GM19239 (cell line): ENCODE results near the gene ACOX3.
"Not testable (repeated sequence)": the region's sequence is repeated elsewhere in the genome, so short reads cannot be mapped to it uniquely, and the experiment has no call there.

Source experiments
- DNase-seq: peaks from one replicate; pipeline ENCODE4 v3.0.0; 2011; ENCODE audit warnings: low spot score; ENCODE audit not compliant: insufficient read length
- FAIRE-seq: peaks from 2 replicates; lab custom pipeline; 2011; peaks lifted over from hg19 to GRCh38; lab: Jason Lieb, UNC

ACOX3 gene

DNA sequence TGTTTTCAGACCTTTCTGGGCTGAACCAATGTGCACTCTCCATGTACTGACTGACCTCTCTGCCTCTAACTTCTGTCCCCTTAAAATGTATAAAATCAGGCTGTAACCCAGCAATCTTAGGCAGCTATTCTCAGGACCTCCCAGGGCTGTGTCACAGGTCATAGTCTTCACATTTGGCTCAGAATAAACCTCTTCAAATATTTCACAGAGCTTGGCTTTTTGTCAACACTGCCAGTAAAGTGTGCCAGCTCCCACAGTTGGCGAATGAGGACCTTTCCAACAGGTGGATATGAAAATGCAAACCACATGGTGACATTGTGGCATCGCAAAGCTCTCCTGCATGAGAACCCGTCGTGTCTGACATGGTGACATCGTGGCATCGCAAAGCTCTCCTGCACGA, 76.4 kb downstream of the ACOX3 start:
- FAIRE-seq = no peak
- no peak for DNase-seq

DNA sequence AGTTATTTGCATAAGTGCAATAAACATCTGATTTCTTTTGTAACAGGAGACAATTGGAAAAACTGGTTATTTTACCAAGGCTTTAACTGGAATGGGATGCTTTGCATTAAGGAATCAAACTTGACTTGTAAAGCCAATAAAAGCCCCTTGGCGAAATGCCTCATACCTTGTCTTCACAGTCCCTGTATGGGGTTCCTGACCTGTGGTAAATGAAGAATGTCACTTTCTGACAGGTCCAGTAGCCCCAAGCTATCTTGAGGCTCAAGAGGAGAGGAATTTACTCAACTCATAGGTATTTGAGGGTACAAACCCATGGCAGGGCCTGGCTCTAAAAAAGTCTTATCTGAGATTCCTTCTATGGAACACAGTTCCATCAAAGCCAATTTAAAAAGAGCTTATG, 78.0 kb downstream of the ACOX3 start:
- DNase-seq (no peak), FAIRE-seq (no peak)

GRCh38 chr4:8359193-8359592, 81.3 kb downstream of the ACOX3 start:
- no peak for DNase-seq
- no peak for FAIRE-seq

GRCh38 chr4:8356856-8357255, 83.7 kb downstream of the ACOX3 start:
- FAIRE-seq = no peak

GRCh38 chr4:8355864-8356565, 84.5 kb downstream of the ACOX3 start:
- FAIRE-seq = no peak
- no peak for DNase-seq

More at GRCh38 chr4:8356856-8357255, 83.7 kb downstream of the ACOX3 start:
- DNase-seq = no peak

DNA sequence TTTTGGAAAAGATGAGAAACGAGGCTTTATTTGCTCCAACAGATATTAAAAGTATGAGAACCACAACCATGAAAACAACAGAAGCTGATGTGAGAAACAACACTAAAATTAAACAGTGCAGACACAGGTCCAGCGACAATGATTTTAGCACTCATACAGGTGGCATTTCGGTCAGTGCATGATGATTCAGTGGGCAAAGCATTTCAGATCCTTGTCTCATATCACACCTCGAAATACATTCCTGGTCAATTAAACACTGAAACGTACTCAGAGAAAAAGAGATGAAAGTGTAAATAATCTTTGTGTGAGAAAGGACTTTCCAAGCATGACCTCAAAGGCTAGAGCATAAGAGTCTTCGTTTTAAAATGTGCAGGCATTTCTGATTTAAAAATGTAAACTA, 85.2 kb downstream of the ACOX3 start:
- FAIRE-seq = no peak
- DNase-seq = no peak

DNA sequence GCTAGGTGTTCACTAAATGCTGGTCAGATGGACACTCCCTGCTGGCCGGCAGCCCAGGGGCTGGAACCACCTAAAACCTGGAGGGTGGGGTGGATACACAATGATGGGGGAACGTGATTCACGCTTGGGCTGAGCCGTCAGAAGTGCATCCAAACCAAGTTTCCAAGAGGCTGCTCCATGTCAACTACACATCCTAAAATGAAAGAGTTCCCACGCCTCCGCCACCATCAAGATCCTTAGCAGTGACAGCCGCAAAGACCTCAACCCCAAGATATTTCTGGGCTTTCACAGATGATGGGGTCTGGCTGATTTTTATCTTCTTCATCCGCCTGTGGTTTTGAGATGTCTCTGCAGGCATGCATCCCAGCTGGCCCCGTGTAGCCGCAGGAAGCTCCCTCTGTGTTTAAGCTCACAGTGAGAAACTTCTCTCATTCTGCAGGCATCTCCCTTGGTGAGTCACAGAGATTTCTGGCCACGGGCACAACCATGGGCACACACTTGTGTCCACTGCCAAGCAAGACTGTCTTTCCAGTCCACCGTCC, 86.5 kb downstream of the ACOX3 start:
- DNase-seq (no peak), FAIRE-seq (no peak)

- DNase-seq = no peak
- FAIRE-seq = no peak
Observed at GRCh38 chr4:8353158-8353669, 87.3 kb downstream of the ACOX3 start.

DNA sequence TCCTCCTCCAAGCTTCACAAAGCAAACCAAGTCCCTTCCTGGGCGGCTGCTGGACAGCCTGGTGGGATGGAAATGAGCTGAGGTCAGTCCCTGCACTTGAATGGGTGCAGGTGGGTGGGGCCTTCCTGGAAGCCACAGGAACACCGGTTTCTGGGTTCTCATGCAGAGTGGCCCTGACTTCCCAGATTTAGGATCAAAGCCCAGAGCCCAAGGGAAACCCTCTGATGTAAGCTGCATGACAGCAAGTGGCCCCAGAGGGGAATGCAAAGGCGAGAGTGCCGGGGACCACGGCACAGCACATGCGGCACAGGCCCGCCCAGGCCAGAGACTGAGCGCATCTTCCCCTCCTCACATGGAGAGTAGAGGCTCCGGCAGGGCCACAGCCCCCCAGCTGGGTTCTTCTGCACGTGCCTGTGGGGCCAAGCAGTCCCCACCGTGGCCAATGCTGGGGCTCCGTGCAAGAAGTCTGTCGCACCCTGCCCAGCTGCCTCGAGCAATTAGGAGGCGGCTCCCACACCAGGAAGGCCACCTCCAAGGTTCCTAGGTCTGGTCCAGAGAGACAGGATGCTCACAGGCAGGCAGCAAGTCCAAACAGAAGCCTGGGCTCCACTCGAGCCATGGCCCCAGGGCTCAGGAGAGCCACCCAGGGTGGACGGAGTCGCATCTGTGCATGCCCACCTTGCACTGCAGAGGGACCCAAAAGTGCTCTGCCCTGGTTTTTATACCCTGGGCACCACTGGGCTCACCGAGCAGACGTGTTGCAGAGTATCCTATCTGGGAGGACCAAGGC, 88.0 kb downstream of the ACOX3 start:
- FAIRE-seq (no peak), DNase-seq (no peak)

GRCh38 chr4:8351931-8352367, 88.6 kb downstream of the ACOX3 start:
- FAIRE-seq = no peak
- DNase-seq = no peak

- FAIRE-seq = no peak
- DNase-seq = no peak
Observed at GRCh38 chr4:8350841-8351461, 89.6 kb downstream of the ACOX3 start.

DNA sequence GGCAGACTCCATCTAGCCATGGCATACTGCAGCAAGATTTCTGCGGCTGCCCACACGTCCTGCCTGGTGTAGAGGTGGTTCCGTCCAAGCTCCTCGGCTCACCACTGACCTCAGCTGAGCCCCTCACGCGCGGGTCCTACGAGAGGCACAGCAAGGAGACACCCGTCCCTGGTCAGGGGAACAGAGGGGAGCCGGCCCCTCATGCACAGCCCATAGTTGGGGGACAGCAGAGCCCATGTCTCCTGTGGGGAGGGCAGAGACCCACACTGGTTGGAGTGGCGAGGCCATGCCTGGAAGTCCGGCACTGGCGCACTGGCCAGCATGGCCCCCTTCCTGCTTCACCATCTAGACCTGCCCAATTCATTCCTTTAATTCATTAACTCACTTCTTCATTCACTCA, 90.2 kb downstream of the ACOX3 start:
- FAIRE-seq = no peak

DNA sequence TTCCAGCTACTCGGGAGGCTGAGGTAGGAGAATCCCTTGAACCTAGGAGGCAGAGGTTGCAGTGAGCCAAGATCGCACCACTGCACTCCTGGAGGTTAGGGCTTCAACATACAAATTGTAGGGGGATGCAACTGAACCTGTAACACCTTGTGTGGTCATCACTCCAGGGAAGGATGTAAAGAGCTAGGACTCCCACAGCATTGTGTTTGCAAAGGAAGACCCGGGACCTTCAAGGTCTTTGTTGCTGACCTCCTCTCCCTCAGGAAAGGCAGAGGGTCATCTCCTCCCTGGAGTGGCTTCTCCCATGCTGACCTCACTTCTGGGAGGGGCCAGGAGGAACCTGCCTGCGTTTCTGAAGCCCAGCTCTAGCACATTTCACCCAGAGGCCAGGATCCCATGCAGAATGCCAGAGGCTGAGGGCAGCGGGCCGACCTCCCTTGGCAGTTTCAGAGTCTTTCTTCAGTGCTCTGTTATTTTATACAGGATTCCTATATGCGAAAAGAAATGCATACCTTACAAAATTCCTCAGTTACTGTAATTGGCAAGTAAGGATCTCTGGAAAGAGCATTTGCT, 90.8 kb downstream of the ACOX3 start:
- DNase-seq = no peak
- FAIRE-seq = no peak

More for the DNA sequence above, 90.2 kb downstream of the ACOX3 start:
- DNase-seq = no peak

DNA sequence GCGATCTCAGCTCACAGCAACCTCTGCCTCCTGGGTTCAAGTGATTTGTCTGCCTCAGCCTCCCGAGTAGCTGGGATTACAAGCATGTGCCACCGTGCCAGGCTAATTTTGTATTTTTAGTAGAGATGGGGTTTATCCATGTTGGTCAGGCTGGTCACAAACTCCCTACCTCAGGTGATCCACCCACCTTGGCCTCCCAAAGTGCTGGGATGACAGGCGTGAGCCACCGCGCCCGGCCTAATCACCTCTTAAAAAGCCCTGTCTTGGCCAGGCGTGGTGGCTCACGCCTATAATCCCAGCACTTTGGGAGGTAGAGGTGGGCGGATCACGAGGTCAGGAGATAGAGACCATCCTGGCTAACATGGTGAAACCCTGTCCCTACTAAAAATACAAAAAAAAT, 91.3 kb downstream of the ACOX3 start:
- DNase-seq, FAIRE-seq: not testable (repeated sequence)

GRCh38 chr4:8348071-8348470, 92.5 kb downstream of the ACOX3 start:
- DNase-seq = no peak
- no peak for FAIRE-seq

- no peak for FAIRE-seq
Observed at GRCh38 chr4:8347660-8348059, 92.9 kb downstream of the ACOX3 start.

GRCh38 chr4:8346838-8347605, 93.5 kb downstream of the ACOX3 start:
- FAIRE-seq = no peak
- DNase-seq = no peak

More at GRCh38 chr4:8347660-8348059, 92.9 kb downstream of the ACOX3 start:
- DNase-seq = no peak

GRCh38 chr4:8345946-8346814, 94.3 kb downstream of the ACOX3 start:
- DNase-seq (no peak), FAIRE-seq (no peak)
